Measurements from ENCODE around the gene BCAP29. TPM values are rescaled to one million over a fixed set of nuclear protein-coding genes. Genes with fewer than 3 reads are reported as not detected.

The BCAP29 gene
- total and polyA plus RNA-seq, 2 donors, result 46.7 to 103 TPM

Small RNA genes lying within 50 kb of the gene (small RNA-seq; reads per million reads assigned to genes)
- gene BANF1P5, result not detected
- not detected for gene RF01233

Other genes starting within 250 kb of the BCAP29 start
- 2.2 TPM for gene GPR22, start 110.2 kb upstream of the BCAP29 start, total RNA-seq
- 0.10 TPM for gene GPR22, start 110.2 kb upstream of the BCAP29 start, polyA plus RNA-seq
- 79.4 TPM for gene COG5, start 16.3 kb upstream of the BCAP29 start, total RNA-seq
- gene COG5, start 16.3 kb upstream of the BCAP29 start, polyA plus RNA-seq, result 15.4 TPM
- gene DUS4L, start 16.3 kb upstream of the BCAP29 start, total RNA-seq, result 16.8 TPM
- 4.8 TPM for gene DUS4L, start 16.3 kb upstream of the BCAP29 start, polyA plus RNA-seq
- 1.1 TPM for gene SLC26A4, start 80.6 kb downstream of the BCAP29 start, total RNA-seq
- gene SLC26A4, start 80.6 kb downstream of the BCAP29 start, polyA plus RNA-seq, result 0.37 TPM
- gene CBLL1, start 163.9 kb downstream of the BCAP29 start, total RNA-seq, result 24.0 TPM
- gene CBLL1, start 163.9 kb downstream of the BCAP29 start, polyA plus RNA-seq, result 16.8 TPM
- not detected for gene SLC26A3, start 223.0 kb downstream of the BCAP29 start, total RNA-seq
- 0.03 TPM for gene SLC26A3, start 223.0 kb downstream of the BCAP29 start, polyA plus RNA-seq

Data from urinary bladder (tissue), 2 donors.